ENCODE data around the gene COL4A6.

The COL4A6 gene

DNA sequence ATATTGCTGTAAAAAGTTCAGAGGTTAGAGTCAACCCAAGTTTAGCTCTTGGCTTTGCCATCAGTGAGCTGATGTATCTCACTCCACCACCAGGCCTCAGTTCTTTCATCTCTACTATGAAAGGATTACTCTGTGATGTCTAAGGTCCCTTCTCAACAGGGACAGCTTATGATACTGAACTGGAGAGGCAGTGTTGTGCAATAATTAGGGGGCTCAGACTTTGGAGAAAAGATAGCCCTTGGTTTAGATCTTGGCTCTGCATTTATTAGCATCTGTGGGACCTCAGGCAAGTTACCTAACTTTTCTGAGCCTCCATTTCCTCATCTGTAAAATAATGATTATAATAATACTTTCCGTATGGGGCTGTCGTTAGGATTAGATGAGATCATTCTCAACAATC lies 89.0 kb downstream of the COL4A6 start:
- Histone ChIP-seq H3K23ac (ENCODE audit: low read depth, low read length, poor library complexity) (no peak overlapping the region), H3K79me1 (ENCODE audit: low read depth, low read length) (no peaks in the 10 kb centered on the region), H3K36me3 (replicated peaks in 1 of 2; ENCODE audit: control insufficient read depth in 2 of 2, insufficient read depth in 2 of 2, low read length in 2 of 2) (no peaks in the 10 kb centered on the region), H3K9me3 (replicated peaks in 1 of 2; ENCODE audit: control insufficient read depth in 2 of 2, insufficient read depth in 1 of 2, low read depth in 1 of 2, low read length in 2 of 2) (no peaks in the 10 kb centered on the region), H3K4me3 (ENCODE audit: low read length in 2 of 2) (no peak overlapping the region), H3K18ac (ENCODE audit: low read length) (no peak overlapping the region), H4K8ac (ENCODE audit: low read depth, low read length) (no peak overlapping the region), H2BK5ac (ENCODE audit: low read length) (no peak overlapping the region), H3K4me2 (ENCODE audit: insufficient read depth, low read length, poor library complexity, severe bottlenecking) (no peak overlapping the region), H2BK15ac (ENCODE audit: low read length) (no peak overlapping the region), H3K4me1 (ENCODE audit: control insufficient read depth in 2 of 2, insufficient read depth in 1 of 2, low read depth in 1 of 2, low read length in 2 of 2) (peaks cover 4 to 8% of the 10 kb centered on the region in 2 donors), H3K4ac (ENCODE audit: low read length) (no peak overlapping the region), H2BK12ac (ENCODE audit: low read length) (no peak overlapping the region), H2AK5ac (ENCODE audit: low read depth, low read length) (no peak overlapping the region), H4K91ac (ENCODE audit: low read depth, low read length, poor library complexity) (no peak overlapping the region), H3K27me3 (ENCODE audit: control insufficient read depth in 3 of 3, insufficient read depth in 3 of 3, low read depth in 1 of 3, low read length in 3 of 3) (no peaks in the 10 kb centered on the region), H3K27ac (replicated peaks; ENCODE audit: low read length) (no peak overlapping the region), H3K14ac (ENCODE audit: low read length) (no peak overlapping the region), H2AFZ (ENCODE audit: low read length) (no peak overlapping the region), H2BK120ac (ENCODE audit: low read depth, low read length) (no peak overlapping the region), H3K9ac (ENCODE audit: low read depth, low read length, poor library complexity) (no peak overlapping the region)
- DNase-seq (ENCODE audit: low spot score): no peak
- no CpG with 5 or more reads among the region's 2 CpGs for WGBS, 2 donors (ENCODE audit: extremely low coverage in 2 of 2, insufficient read length in 2 of 2, insufficient replicate concordance in 1 of 2)

DNA sequence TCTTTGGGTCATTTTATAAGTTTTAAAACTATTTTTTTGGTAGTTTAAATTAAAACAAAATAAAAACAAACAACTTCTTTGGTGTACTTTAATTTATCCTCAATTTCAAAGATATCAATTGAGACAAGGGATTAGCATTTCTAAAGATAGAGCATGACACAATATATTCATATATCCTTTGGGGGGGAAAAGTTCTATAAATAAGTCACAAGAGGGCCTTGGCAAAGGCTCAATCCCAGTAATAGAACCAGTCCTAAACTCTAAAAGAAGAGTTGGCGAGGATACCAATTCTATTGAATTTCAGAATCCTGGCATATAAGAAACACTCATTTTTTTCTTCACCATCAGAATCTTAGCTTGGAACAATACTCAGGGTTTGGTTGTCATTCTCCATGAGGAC lies 89.7 kb downstream of the COL4A6 start:
- H3K4me2 ChIP-seq (ENCODE audit: insufficient read depth, low read length, poor library complexity, severe bottlenecking): no peak overlapping the region
- no CpG with 5 or more reads among the region's 1 CpG for WGBS, 2 donors (ENCODE audit: extremely low coverage in 2 of 2, insufficient read length in 2 of 2, insufficient replicate concordance in 1 of 2)
- no peak overlapping the region for H2AK5ac ChIP-seq (ENCODE audit: low read depth, low read length)
- no peaks in the 10 kb centered on the region for H3K9me3 ChIP-seq (replicated peaks in 1 of 2; ENCODE audit: control insufficient read depth in 2 of 2, insufficient read depth in 1 of 2, low read depth in 1 of 2, low read length in 2 of 2)
- H3K27ac ChIP-seq (replicated peaks; ENCODE audit: low read length): no peak overlapping the region
- H2BK15ac ChIP-seq (ENCODE audit: low read length): no peak overlapping the region
- H3K79me1 ChIP-seq (ENCODE audit: low read depth, low read length): no peaks in the 10 kb centered on the region
- H3K27me3 ChIP-seq (ENCODE audit: control insufficient read depth in 3 of 3, insufficient read depth in 3 of 3, low read depth in 1 of 3, low read length in 3 of 3): no peaks in the 10 kb centered on the region
- H2BK12ac ChIP-seq (ENCODE audit: low read length): no peak overlapping the region
- H2AFZ ChIP-seq (ENCODE audit: low read length): no peak overlapping the region
- no peak overlapping the region for H2BK5ac ChIP-seq (ENCODE audit: low read length)
- DNase-seq (ENCODE audit: low spot score): no peak
- peaks cover 4 to 8% of the 10 kb centered on the region in 2 donors for H3K4me1 ChIP-seq (ENCODE audit: control insufficient read depth in 2 of 2, insufficient read depth in 1 of 2, low read depth in 1 of 2, low read length in 2 of 2)
- H3K36me3 ChIP-seq (replicated peaks in 1 of 2; ENCODE audit: control insufficient read depth in 2 of 2, insufficient read depth in 2 of 2, low read length in 2 of 2): no peaks in the 10 kb centered on the region
- no peak overlapping the region for H3K23ac ChIP-seq (ENCODE audit: low read depth, low read length, poor library complexity)
- no peak overlapping the region for H4K91ac ChIP-seq (ENCODE audit: low read depth, low read length, poor library complexity)
- no peak overlapping the region for H4K8ac ChIP-seq (ENCODE audit: low read depth, low read length)
- H2BK120ac ChIP-seq (ENCODE audit: low read depth, low read length): no peak overlapping the region
- no peak overlapping the region for H3K18ac ChIP-seq (ENCODE audit: low read length)
- no peak overlapping the region for H3K4me3 ChIP-seq (ENCODE audit: low read length in 2 of 2)
- no peak overlapping the region for H3K9ac ChIP-seq (ENCODE audit: low read depth, low read length, poor library complexity)
- no peak overlapping the region for H3K14ac ChIP-seq (ENCODE audit: low read length)
- no peak overlapping the region for H3K4ac ChIP-seq (ENCODE audit: low read length)

DNA sequence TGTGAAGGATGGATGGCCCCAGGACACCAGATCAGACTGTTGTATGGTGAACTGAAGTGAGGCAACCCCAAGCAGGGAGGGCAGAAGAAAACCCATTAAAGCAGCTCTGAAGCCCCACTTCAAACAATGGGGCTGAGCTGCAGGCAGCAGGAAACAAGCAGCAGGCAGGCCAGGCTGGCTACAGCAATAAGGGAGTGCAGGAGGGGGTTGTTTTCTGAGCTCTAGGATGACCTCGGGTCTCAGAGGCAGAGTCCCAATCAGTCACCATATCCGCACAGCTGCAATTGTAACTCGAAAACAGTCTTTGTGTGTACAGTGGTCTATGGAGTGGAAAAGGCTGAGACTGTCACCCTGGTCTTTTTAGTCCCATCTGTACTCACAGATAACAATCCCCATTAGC lies 90.4 kb downstream of the COL4A6 start:
- H2AK5ac ChIP-seq (ENCODE audit: low read depth, low read length): no peak overlapping the region
- H2BK120ac ChIP-seq (ENCODE audit: low read depth, low read length): no peak overlapping the region
- no peak overlapping the region for H2BK12ac ChIP-seq (ENCODE audit: low read length)
- no peak overlapping the region for H4K91ac ChIP-seq (ENCODE audit: low read depth, low read length, poor library complexity)
- DNase-seq (ENCODE audit: low spot score): peak; percentile 18
- no peaks in the 10 kb centered on the region for H3K79me1 ChIP-seq (ENCODE audit: low read depth, low read length)
- H3K23ac ChIP-seq (ENCODE audit: low read depth, low read length, poor library complexity): no peak overlapping the region
- no peak overlapping the region for H2BK5ac ChIP-seq (ENCODE audit: low read length)
- no peaks in the 10 kb centered on the region for H3K27me3 ChIP-seq (ENCODE audit: control insufficient read depth in 3 of 3, insufficient read depth in 3 of 3, low read depth in 1 of 3, low read length in 3 of 3)
- no peak overlapping the region for H3K18ac ChIP-seq (ENCODE audit: low read length)
- H3K4ac ChIP-seq (ENCODE audit: low read length): no peak overlapping the region
- peaks cover 4 to 8% of the 10 kb centered on the region in 2 donors for H3K4me1 ChIP-seq (ENCODE audit: control insufficient read depth in 2 of 2, insufficient read depth in 1 of 2, low read depth in 1 of 2, low read length in 2 of 2)
- no peak overlapping the region for H3K14ac ChIP-seq (ENCODE audit: low read length)
- H3K36me3 ChIP-seq (replicated peaks in 1 of 2; ENCODE audit: control insufficient read depth in 2 of 2, insufficient read depth in 2 of 2, low read length in 2 of 2): no peaks in the 10 kb centered on the region
- H2BK15ac ChIP-seq (ENCODE audit: low read length): no peak overlapping the region
- peak overlapping the region; percentile 61 for H3K27ac ChIP-seq (replicated peaks; ENCODE audit: low read length)
- H2AFZ ChIP-seq (ENCODE audit: low read length): no peak overlapping the region
- WGBS, 2 donors (ENCODE audit: extremely low coverage in 2 of 2, insufficient read length in 2 of 2, insufficient replicate concordance in 1 of 2): no CpG with 5 or more reads among the region's 3 CpGs
- no peak overlapping the region for H3K4me3 ChIP-seq (ENCODE audit: low read length in 2 of 2)
- no peak overlapping the region for H4K8ac ChIP-seq (ENCODE audit: low read depth, low read length)
- H3K9ac ChIP-seq (ENCODE audit: low read depth, low read length, poor library complexity): no peak overlapping the region
- no peak overlapping the region for H3K4me2 ChIP-seq (ENCODE audit: insufficient read depth, low read length, poor library complexity, severe bottlenecking)
- H3K9me3 ChIP-seq (replicated peaks in 1 of 2; ENCODE audit: control insufficient read depth in 2 of 2, insufficient read depth in 1 of 2, low read depth in 1 of 2, low read length in 2 of 2): no peaks in the 10 kb centered on the region

DNA sequence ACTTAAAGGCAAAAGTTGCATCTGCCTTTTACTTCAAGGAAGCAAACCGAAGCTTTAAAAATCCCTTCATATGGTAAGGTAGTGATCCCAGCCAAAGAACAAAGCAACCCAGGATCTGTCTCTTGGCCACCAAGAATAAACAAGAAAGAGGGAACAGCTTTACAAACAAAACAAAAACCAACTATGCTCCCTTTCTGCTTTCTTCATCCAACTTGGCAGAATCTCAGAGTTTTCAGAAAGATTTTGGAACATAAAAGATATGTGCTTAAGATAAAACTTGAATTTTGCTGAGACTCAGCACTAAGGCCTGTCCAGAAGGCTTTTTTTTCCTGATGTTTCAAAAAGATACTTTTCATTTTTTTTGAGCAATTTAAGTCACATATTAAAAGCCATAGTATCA lies 94.0 kb downstream of the COL4A6 start:
- H2BK12ac ChIP-seq (ENCODE audit: low read length): no peak overlapping the region
- no peak overlapping the region for H3K9ac ChIP-seq (ENCODE audit: low read depth, low read length, poor library complexity)
- no peak overlapping the region for H2AK5ac ChIP-seq (ENCODE audit: low read depth, low read length)
- no CpG with 5 or more reads among the region's 1 CpG for WGBS, 2 donors (ENCODE audit: extremely low coverage in 2 of 2, insufficient read length in 2 of 2, insufficient replicate concordance in 1 of 2)
- H3K36me3 ChIP-seq (replicated peaks in 1 of 2; ENCODE audit: control insufficient read depth in 2 of 2, insufficient read depth in 2 of 2, low read length in 2 of 2): no peaks in the 10 kb centered on the region
- H3K9me3 ChIP-seq (replicated peaks in 1 of 2; ENCODE audit: control insufficient read depth in 2 of 2, insufficient read depth in 1 of 2, low read depth in 1 of 2, low read length in 2 of 2): no peaks in the 10 kb centered on the region
- H3K27me3 ChIP-seq (ENCODE audit: control insufficient read depth in 3 of 3, insufficient read depth in 3 of 3, low read depth in 1 of 3, low read length in 3 of 3): no peaks in the 10 kb centered on the region
- H4K8ac ChIP-seq (ENCODE audit: low read depth, low read length): no peak overlapping the region
- no peak overlapping the region for H3K18ac ChIP-seq (ENCODE audit: low read length)
- H3K4me2 ChIP-seq (ENCODE audit: insufficient read depth, low read length, poor library complexity, severe bottlenecking): no peak overlapping the region
- no peak overlapping the region for H3K23ac ChIP-seq (ENCODE audit: low read depth, low read length, poor library complexity)
- no peak overlapping the region for H2BK15ac ChIP-seq (ENCODE audit: low read length)
- H3K79me1 ChIP-seq (ENCODE audit: low read depth, low read length): no peaks in the 10 kb centered on the region
- H3K27ac ChIP-seq (replicated peaks; ENCODE audit: low read length): no peak overlapping the region
- no peak overlapping the region for H3K4ac ChIP-seq (ENCODE audit: low read length)
- DNase-seq (ENCODE audit: low spot score): no peak
- no peak overlapping the region for H3K4me3 ChIP-seq (ENCODE audit: low read length in 2 of 2)
- H3K14ac ChIP-seq (ENCODE audit: low read length): no peak overlapping the region
- no peak overlapping the region for H2AFZ ChIP-seq (ENCODE audit: low read length)
- no peak overlapping the region for H2BK120ac ChIP-seq (ENCODE audit: low read depth, low read length)
- peaks cover 0 to 5% of the 10 kb centered on the region in 2 donors for H3K4me1 ChIP-seq (ENCODE audit: control insufficient read depth in 2 of 2, insufficient read depth in 1 of 2, low read depth in 1 of 2, low read length in 2 of 2)
- no peak overlapping the region for H2BK5ac ChIP-seq (ENCODE audit: low read length)
- no peak overlapping the region for H4K91ac ChIP-seq (ENCODE audit: low read depth, low read length, poor library complexity)

Measured in neuronal stem cell (in vitro differentiated cells).